GF-D8 (cell line): ENCODE data around the gene CTH.
"Not testable (repeated sequence)": the region's sequence is repeated elsewhere in the genome, so short reads cannot be mapped to it uniquely, and the experiment has no call there.

Source experiments
- DNase-seq: peaks from one replicate; lab custom pipeline; 2025; lab: John Stamatoyannopoulos, UW

Gene CTH

DNA sequence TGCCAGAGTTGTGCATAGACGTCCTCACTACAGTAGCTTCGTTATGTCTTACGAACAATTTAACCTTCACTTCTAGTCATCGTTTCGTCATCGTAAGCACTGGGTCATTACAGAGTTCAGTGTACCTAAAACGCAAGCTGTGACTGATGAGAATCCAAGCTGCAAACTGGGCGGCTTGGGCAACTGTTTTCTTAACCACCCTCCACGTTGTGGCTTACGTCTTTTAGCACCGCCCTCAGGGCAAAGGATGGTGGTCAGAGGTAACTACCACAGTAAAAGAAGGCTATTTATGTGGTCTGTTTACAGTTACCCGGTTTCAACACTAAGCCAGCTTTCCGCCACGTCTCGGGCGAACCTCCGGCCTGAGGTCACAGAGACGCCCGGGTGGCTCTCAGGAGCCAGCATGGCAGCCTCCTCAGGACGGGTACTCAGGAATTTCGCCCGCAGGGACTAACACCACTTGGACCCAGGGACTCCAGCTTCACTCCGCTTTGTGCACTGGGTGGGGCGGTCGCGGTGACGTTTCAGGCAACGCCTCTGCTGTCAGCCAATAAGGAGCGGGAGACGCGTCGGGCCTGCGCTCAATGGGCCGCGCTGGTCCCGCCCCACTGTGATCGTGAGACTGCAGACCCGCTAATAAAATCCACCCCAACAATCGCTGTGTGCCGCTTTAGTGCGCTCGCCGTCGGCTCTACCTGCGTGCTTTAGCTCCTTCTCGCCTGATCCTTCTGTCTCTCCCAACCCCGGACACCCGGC is at the start of gene CTH:
TSS of gene CTH (plus strand) at position 665 of the 756 bp plus-strand sequence. CDS start 148 bp downstream, outside the sequence.
- peak; percentile 77 for DNase-seq

DNA sequence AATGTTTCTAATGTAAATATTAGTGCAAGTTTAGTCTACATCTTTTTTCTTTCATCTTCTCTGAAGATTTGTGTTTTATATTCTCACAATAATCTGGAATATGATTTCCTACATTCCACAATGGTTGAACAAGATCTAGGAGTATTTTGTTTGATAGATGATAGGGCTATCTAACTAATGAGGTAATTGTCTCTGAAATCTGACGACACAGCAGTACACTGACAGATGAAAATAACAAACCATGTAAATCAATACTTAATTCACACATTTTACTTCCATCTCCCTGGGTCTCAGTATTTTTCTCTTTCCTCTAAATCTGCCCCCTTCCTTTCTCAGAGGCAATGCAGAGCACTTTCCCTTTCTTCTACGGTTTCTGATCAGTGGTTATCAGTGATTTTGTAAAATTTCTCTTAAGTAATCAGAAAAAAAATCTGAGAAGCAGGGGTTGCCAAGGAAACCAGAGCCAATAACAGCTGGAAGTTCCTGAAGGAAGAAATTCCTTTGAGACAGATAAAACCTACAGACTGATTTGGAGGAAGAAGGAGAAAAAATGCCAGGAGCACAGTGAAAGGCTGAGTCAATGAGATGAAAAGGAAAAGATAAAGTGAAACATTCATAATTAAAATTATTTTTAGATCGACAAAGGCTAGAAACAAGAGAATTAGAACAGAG is 49.2 kb upstream of the CTH start:
- no peak for DNase-seq

DNA sequence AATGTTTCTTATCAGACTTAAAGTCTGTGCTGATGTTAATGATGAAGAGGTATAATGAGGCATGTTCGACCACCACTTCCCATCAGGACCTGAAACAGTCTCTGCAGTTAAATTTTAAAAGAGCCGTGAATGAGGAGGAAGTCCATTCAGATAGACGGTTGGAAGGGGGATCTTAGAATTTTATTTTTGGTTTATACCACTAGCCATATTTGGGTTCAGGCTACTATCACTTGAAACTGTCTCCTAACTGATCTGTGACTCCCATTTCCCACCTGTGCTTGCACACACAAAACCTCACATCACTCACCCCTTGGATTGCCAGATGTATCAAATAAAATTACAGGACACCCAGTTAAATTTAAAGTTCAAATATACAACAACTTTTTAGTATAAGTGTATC is 46.6 kb upstream of the CTH start:
- no peak for DNase-seq

DNA sequence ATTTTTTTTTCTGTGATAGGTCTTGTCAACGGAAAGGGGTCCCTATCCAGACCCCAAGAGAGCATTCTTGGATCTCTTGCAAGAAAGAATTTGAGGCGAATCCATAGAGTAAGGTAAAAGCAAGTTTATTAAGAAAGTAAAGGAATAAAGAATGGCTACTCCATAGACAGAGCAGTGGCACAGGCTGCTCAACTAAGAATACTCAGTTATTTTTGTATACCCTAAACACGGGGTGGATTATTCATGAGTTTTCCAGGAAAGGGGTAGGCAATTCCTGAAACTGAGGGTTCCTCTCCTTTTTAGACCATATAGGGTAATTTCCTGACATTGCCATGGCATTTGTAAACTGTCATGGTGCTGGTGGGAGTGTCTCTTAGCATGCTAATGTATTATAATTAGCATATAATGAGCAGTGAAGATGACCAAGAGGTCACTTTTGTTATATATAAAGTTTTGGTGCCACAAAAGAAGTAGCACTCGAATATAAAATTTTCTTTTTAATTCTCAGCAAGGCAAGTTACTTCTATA is 44.6 kb upstream of the CTH start:
- not testable (repeated sequence) for DNase-seq

DNA sequence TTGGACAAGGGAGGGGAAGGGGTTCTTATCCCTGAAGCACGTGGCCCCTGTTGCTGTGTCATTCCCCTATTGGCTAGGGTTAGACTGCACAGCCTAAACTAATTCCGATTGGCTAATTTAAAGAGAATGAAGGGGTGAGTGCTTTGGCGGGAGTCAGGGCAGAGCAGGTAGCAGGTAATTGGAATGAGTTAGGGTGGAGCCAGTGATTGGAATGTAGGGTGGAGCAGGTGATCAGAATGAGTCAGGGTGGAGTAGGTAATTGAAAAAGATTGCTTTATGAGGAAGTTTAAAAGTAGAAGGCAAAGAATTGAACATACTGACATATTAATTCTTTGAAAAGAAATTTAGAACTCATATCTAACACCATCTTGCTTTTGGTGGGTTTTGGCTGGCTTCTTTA is 44.1 kb upstream of the CTH start:
- DNase-seq: not testable (repeated sequence)

DNA sequence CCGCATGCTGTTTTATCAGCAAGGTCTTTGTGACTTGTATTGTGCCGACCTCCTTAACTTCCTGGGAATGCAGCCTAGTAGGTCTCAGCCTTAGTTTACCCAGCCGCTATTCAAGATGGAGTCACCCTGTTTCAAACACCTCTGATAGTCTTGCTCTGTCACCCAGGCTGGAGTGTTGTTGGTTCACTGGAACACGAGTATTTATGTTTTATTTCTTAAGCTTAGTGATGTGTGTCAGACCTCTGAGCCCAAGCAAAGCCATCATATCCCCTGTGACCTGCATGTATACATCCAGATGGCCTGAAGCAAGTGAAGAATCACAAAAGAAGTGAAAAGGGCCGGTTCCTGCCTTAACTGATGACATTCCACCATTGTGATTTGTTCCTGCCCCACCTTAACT is 43.7 kb upstream of the CTH start:
- DNase-seq: not testable (repeated sequence)

DNA sequence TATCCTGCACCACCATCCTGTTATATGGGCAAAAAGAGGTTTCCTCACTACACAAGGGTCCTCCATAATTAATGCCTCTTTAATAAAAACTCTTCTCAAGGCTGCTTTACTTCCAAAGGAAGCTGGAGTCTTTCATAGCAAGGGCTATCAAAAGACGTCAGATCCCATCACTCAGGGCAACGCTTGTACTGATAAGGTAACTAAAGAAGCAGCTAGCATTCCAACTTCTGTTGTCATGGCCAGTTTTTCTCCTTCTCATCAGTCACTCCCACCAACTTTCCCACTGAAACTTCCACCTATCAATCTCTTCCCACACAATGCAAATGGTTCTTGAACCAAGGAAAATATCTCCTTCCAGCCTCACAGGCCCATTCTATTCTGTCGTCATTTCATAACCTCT is 39.5 kb upstream of the CTH start:
- not testable (repeated sequence) for DNase-seq

DNA sequence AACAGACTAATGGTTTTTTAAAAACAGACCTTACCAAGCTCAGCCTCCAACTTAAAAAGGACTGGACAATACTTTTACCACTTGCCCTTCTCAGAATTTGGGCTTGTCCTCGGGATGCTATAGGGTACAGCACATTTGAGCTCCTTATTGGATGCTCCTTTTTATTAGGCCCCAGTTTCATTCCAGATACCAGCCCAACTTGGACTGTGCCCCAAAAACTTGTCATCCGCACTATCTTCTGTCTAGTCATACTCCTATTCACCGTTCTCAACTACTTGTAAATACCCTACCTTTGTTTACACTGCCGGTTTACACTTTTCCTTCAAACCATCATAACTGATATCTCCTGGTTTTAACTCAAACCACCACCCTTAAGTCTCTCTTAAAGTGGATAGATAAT is 38.6 kb upstream of the CTH start:
- DNase-seq: no peak

DNA sequence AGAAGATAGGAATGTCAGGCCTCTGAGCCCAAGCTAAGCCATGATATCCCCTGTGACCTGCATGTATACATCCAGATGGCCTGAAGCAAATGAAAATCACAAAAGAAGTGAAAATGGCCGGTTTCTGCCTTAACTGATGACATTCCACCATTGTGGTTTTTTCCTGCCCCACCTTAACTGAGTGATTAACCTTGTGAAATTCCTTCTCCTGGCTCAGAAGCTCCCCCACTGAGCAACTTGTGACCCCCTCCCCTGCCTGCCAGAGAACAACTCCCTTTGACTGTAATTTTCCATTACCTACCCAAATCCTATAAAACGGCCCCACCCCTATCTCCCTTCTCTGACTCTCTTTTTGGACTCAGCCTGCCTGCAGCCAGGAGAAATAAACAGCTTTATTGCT is 37.5 kb upstream of the CTH start:
- DNase-seq: not testable (repeated sequence)

DNA sequence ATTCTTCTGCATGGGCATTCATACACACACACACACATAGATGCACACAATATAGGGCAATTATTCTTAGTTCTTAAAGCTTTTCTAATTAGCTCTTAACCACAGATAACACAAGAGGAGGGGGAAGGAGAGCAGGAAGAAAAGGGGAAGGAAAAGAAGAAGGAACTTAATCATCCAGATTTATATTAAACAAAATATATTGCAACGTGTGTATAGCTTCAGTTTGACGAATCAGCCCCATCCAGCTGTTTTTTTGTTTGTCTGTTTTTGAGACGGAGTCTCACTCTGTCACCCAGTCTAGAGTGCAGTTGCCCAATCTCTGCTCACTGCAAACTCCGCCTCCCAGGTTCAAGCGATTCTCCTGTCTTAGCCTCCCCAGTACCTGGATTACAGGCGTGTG is 34.9 kb upstream of the CTH start:
- DNase-seq: no peak

DNA sequence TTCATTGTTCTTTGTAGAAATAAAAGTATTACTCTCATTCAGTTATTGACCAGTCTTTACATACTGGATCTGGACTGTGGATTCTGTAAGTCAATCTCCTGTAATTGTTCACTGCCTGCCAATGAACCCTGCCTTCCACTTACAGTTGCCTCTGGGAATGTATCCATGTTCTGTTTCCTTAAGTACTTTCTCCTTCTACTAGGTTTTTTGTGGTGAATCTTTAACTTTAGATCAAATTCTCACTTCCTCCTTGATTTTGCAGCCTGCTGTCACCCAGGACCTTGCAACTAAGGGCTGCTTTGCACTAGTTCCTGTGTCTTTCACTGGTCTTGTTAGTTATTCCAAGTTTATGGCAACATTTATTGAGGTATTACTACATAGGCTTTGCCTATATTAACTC is 28.4 kb upstream of the CTH start:
- no peak for DNase-seq

DNA sequence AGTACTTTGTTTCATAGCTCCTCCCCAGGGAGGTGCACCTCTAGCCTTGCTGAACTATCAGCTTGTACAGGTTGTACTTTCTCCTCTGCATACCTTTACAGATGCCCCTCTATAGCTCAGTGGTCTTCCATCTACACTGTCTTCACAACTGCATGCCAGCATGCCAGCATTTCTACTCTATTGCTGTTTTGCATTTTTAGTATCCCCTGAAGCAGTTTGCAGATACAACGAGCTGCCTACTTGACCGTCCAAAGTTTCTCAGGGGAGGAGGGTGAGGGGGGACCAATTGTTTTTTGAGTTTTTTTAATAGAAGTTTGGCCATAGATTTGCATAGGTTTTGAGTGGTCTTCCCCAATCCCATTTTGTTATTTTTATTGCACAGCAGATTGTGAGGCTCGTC is 27.6 kb upstream of the CTH start:
- no peak for DNase-seq

DNA sequence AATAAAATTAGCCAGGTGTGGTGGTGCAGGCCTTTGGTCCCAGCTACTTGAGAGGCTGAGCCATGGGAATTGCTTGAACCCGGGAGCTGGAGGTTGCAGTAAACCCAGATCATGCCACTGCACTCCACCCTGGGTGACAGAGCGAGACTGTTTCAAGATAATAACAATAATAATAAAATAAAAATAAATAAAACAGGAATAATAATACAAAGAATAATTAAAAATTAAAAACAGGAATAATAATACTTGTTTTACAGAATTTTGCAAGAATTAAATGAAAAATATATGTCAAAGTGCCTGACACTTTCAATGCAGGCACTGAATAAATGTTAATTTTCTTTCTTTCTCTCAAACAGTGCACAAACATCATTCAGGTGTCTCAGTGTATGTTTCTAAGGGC is 26.5 kb upstream of the CTH start:
- no peak for DNase-seq

DNA sequence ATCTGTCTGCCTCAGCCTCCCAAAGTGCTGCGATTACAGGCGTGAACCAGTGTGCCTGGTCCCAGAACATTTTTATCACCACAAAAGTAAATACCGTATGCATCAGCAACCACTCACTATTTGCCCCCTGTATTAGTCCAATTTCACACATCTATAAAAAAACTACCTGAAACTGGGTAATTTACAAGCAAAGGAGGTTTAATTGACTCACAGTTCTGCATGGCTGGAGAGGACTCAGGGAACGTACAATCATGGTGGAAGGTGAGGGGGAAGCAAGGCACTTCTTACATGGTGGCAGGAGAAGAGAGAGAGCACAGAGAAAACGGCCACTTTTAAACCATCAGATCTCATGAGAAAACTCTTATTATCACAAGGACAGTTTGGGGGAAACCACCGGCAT is 25.6 kb upstream of the CTH start:
- DNase-seq: no peak

DNA sequence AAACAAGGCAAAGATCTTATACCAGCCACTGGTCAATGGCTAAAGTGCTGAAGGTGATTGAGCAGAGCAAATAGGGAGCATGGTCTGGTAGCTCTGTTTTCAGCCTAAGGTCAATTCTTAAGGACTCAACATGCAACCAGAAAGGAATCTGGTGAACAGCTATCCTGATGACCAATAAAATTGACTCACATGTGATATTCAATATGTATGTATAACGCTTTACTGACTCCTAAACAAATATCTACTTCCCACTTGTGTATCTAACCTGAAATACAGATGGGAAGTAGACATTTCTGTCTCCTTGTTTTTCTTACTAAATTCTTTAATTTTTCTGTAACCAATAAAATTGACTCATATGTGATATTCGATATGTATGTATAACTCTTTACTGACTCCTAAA is 24.9 kb upstream of the CTH start:
- no peak for DNase-seq

DNA sequence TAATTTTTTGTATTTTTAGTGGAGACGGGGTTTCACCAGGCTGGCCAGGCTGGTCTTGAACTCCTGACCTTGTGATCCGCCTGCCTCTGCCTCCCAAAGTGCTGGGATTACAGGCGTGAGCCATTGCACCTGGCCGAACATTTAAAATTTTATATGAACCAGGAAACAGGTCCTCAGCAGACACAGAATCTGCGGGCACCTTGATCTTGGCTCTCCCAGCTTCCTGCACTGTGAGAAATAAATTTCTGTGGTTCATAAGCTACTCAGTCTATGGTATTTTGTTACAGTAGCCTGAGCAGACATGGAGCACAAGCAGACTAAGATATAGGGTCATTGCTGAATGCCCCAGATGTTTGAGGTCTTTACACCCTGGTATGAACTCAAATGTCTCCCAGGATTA is 23.6 kb upstream of the CTH start:
- no peak for DNase-seq

DNA sequence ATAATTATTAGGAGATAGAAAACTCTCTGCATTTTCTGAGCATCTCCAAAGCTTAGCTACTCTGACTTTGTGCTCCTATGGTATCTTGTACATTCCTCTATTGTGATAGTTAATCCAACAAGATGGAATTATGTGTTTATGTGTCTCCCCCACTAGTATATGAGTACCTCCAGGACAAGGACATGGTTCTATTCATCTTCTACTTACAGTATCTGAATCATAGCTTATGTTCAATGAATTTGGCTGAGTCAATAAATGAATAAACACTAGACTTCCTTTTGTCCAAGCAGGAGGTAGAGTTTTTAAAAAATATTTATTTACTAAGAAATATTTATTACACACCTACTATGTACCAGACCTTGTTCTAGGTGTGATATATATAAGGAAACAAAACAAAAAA is 18.4 kb upstream of the CTH start:
- no peak for DNase-seq

DNA sequence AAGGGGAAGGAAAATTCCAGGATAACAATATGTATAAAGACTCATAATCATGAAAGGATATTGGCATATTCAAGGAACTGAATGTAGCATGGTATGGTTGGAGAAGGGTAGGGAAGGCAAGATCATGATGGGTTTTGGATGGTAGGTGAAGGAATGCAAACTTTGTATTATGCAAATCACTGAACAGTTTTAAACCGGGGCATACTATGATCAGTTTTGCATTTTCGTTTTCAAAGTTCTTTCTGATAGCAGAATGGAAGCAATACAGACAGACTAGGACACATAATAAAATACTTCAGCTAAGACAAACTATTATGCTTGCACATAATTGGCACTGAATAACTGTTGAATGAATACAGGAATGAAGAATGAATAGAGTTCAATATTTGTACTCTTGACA is 14.5 kb upstream of the CTH start:
- no peak for DNase-seq

DNA sequence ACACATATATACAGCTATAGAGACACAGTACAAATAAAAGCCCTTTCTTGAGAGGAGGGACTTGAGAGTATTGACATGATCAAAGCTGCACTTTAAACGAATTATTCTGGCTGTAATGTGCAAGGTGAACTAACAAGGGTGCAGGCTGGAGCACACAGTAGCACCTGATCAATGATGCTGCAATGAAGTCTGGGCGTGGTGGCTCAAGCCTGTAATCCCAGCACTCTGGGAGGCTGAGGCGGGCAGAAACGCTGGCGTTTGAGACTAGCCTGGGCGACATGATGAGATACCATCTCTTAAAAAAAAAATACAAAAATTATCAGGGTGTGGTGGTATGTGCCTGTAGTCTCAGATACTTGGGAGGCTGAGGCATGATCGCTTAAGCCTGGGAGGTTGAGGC is 14.1 kb upstream of the CTH start:
- no peak for DNase-seq

DNA sequence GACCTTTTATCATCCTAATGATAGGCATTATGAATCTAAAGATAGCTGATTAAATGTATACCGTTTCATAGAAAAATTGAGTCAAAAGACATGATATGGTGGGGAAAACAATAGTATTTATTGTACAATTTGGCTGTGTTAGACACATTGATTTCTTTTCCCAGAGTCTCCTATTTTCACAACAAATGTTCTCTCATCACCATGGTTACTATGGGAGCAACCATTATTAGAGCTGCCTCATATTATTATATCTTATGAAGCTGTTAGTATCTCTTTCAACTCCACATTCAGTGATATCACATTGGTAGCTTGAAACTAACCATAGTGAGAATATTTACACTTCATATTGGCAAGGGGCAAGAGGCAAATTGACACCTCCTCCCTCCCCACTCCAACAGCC is 10.7 kb upstream of the CTH start:
- DNase-seq: no peak

DNA sequence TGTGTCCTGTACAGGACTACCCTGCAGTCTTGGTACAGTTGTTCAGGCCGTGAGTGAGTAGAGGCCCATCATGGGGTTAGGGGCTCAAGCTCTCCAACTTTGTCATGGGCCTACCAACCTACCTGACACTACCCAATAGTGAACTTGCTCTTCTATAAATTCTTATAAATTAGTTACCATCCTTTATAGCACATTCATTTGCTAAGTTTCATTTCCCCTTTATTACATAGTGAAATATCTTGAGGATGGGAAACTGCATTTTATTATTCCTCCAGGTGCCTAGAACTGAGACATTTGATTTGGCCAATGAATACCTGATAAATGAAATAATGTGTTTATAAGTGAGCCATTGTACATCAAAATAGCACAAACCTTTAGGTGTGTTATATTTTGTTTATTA is 9.1 kb upstream of the CTH start:
- no peak for DNase-seq

DNA sequence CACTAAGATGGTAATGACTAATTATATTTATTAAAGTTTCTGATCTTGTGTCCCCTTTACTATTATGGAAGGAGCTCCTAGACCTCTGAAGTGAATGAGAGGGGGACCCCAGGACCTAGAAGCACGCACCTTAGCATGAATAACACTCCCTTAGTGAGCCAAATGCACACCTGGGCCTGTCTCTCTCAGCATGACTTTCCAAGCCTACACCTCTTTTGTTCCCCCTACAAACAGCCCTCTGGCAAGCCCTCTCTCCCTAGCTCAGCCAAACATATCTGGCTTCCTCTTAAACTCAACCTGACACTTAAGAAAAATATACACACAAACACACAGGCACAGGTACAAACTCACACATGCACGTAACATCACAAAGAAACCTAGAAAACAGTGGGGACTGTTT is 7.3 kb upstream of the CTH start:
- DNase-seq: no peak

DNA sequence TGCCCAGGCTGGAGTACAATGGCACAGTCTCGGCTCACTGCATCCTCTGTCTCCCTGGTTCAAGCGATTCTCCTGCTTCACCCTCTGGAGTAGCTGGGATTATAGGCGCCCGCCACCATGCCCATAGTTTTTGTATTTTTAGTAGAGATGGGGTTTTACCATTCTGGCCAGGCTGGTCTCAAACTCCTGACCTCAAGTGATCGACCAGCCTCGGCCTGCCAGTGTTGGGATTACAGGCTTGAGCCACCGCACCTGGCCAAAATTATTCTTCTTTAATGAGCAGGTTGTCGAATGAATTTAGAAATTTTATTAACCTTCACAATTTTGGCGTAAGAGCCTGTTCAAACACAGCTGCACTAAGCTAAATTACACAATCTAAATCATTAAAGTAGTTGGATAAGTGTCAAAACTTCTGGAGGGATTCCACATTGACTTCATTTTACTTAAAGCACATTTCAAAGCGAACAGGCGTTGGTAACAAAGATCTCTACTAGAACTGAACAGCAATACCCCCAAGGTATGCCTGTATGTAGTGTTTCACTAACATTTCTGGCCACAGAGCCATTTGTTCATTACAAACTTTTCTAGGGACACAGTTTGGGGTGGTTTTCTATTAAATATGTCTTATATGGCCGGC is 5.2 kb upstream of the CTH start:
- DNase-seq: no peak
